HG03064 (cell line): Measurements from ENCODE around the gene FAM83E.
"Not testable (repeated sequence)": the region's sequence is repeated elsewhere in the genome, so short reads cannot be mapped to it uniquely, and the experiment has no call there.

ENCODE experiments used
- ATAC-seq: cut with Tn5 transposase; IDR thresholded peaks from one replicate; pipeline ENCODE4 v1.9.1; 2021; ENCODE audit warnings: low read depth; ENCODE audit not compliant: unreplicated experiment

The FAM83E gene

DNA sequence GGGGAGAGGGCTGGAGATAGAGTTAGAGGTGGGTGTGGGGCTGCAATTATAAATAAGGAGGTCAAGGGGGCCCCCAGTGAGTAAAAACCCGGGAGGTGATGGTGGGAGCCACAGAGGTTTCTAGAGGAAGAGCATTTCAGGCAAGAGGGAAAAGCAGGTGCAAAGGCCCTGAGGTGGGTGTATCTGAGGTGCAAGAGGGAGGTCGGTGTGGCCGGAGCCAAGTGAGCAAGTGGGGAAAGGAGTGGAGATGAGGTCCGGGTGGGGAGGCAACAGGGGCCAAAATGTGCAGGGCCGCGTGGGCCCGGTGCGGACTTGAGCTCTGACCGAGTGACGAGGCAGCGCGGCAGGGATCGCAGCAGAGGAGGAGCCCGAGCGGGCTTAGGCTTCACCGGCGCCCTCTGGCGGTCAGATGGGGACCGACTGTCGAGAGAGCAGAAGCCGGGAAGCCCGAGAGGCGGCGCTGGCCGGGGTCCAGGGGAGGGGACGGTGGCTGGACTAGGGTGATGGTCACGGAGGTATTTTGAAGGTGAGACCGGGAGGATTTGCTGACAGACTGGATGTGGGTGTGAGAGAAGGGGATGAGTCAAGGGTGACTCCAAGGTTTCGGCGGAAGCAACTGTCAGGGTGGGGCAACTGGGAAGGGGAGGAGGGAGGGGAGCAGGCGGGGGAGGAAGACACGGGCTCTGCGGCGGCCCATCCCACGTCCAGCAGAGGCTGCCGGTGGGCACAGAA lies 26.0 kb downstream of the FAM83E start:
- ATAC-seq = no peak

DNA sequence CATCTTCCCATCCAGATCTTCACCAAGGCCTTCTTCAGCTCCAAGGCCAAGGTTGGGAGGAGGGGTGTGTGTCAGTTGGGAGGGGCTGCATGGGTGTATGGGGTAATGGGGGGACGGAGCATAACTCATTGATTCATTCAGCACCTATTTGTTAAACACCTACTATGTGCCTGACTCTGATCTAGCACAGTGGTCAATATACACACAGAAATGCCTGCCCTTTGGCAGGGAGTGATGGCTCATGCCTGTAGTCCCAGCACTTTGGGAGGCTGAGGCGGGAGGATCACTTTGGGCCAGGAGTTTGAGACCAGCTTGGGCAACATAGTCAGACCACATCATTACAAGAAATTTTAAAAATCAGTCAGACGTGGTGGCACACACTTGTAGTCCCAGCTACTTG lies 27.5 kb downstream of the FAM83E start:
- no peak for ATAC-seq

GRCh38 chr19:48582168-48582567 lies 32.7 kb downstream of the FAM83E start:
- ATAC-seq = no peak

DNA sequence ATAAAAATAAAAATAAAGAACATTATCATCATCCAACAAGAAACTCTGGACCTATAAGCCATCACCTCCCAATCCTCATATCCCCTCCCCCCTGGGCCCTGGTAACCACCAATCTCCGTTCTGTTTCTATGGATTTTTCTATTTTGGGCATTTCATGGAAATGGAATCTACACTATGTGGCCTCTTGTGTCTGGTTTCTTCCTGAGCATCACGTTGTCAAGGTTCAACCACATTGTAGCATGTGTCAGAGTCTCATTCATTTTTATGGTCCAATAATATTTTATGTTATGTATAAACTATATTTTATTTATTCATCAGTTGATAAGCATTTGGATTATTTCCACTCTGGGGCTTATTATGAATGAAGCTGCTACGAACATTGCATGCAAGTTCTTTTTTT lies 36.0 kb downstream of the FAM83E start:
- no peak for ATAC-seq

DNA sequence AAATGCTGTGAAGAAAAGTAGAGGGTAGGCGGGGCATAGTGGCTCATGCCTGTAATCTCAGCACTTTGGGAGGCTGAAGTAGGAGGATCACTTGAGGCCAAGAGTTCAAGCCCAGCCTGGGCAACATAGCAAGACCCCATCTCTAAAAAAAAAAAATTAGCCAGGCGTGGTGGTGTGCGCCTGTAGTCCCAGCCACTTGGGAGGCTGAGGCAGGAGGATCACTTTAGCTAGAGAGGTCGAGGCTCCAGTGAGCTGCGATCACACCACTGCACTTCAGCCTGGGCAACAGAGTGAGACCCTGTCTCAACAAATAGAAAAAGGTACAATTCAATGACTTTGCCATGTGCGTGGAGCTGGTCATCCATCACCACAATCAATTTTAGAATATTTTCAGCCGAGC lies 37.0 kb downstream of the FAM83E start:
- not testable (repeated sequence) for ATAC-seq

DNA sequence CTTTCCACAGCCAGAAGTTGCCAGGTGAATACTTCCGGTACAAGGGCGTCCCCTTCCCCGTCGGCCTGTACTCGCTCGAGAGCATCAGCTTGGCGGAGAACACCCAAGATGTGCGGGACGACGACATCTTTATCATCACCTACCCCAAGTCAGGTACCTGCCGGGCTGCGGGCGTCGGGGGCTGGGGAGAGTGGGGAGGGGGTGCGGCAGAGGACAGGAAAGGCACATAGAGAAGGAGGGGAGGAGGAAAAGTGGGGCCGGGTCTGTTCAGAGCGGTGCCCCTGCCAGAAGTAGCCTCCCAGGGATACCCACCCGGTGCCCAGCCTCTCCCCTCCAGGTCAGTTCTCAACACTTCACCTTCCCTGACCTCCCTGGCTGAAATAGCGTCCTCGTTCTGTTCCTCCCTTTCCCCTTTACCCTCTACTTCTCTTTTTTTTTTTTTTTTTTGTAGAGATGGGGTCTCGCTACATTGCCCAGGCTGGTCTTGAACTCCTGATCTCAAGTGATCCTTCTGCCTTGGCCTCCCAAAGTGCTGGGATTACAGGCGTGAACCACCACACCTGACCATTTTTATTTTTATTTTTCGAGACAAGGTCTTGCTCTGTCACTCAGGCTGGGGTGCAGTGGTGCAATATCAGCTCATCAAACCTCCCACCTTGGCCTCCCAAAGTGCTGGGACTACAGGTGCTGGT lies 38.8 kb downstream of the FAM83E start:
- ATAC-seq = no peak

- ATAC-seq = no peak
Observed at GRCh38 chr19:48573163-48573505, 41.7 kb downstream of the FAM83E start.

GRCh38 chr19:48571378-48572162 lies 43.3 kb downstream of the FAM83E start:
- no peak for ATAC-seq

DNA sequence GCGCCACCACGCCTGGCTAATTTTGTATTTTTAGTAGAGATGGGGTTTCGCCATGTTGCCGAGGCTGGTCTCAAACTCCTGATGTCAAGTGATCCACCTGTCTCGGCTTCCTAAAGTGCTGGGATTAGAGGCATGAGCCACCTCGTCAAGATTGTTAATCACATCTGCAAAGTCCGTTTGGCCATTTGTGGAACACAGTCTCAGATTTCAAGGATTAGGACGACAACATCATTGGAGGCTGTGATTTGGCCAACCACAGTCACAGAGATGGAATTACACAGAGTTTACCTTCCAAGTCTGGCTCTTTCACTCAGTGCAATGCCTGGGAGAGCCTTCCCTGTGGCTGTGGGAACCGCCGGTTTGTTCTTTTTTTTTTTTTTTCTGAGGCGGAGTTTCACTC lies 45.1 kb downstream of the FAM83E start:
- ATAC-seq = no peak

GRCh38 chr19:48568345-48568886 lies 46.5 kb downstream of the FAM83E start:
- no peak for ATAC-seq

- ATAC-seq = no peak
Observed at GRCh38 chr19:48565090-48565489, 49.8 kb downstream of the FAM83E start.
